Fibroblast of the aortic adventitia (primary cell): ENCODE measurements around the gene EMCN. TPM values are rescaled to one million over a fixed set of nuclear protein-coding genes. Genes with fewer than 3 reads are reported as not detected.

ENCODE experiments used
- DNase-seq: peaks from one replicate; pipeline ENCODE4 v3.0.0-alpha.2; 2010; ENCODE audit warnings: low read depth
- H3K4me3 ChIP-seq: 2 replicates; pipeline ENCODE4 v1.5.1; 2011; ENCODE audit warnings: low read depth, mild to moderate bottlenecking, control low read depth, low read length, moderate library complexity
- CTCF ChIP-seq: IDR thresholded peaks from 2 replicates; pipeline ENCODE4 v1.5.1; 2011; ENCODE audit warnings: mild to moderate bottlenecking, low read length, control low read depth, inconsistent platforms; ENCODE audit not compliant: insufficient read depth
- total RNA-seq: library from RNA; depleted of rRNA; stranded (reverse); fragments of >200 nt; gene quantifications from 2 replicates; pipeline ENCODE4 v1.2.3, GENCODE V29; 2012; ENCODE audit warnings: low replicate concordance

Gene EMCN
- total RNA-seq, 1 donor: 0.99 TPM

- TF ChIP-seq CTCF: no peak
- H3K4me3 ChIP-seq: no peak overlapping the region
- DNase-seq: no peak
Observed at GRCh38 chr4:100369871-100370270, 148.0 kb downstream of the EMCN start.

GRCh38 chr4:100367451-100367850, 150.4 kb downstream of the EMCN start:
- H3K4me3 ChIP-seq: no peak overlapping the region
- no peak for TF ChIP-seq CTCF
- no peak for DNase-seq

GRCh38 chr4:100366213-100366612, 151.6 kb downstream of the EMCN start:
- no peak overlapping the region for H3K4me3 ChIP-seq
- no peak for DNase-seq
- no peak for TF ChIP-seq CTCF

GRCh38 chr4:100362366-100362765, 155.5 kb downstream of the EMCN start:
- DNase-seq: peak; percentile 65
- no peak overlapping the region for H3K4me3 ChIP-seq
- TF ChIP-seq CTCF: no peak

- TF ChIP-seq CTCF: no peak
- H3K4me3 ChIP-seq: no peak overlapping the region
- no peak for DNase-seq
Observed at GRCh38 chr4:100361336-100361735, 156.5 kb downstream of the EMCN start.

GRCh38 chr4:100360211-100360610, 157.6 kb downstream of the EMCN start:
- H3K4me3 ChIP-seq: no peak overlapping the region
- DNase-seq: no peak
- TF ChIP-seq CTCF: no peak

GRCh38 chr4:100359441-100359840, 158.4 kb downstream of the EMCN start:
- TF ChIP-seq CTCF: no peak
- H3K4me3 ChIP-seq: no peak overlapping the region
- DNase-seq: peak; percentile 81
